GM12878 (cell line): ENCODE measurements around the gene RASAL1. TPM values are rescaled to one million over a fixed set of nuclear protein-coding genes. Genes with fewer than 3 reads are reported as not detected.
A peak's percentile ranks its signal among the peaks of the same experiment; 100 is the strongest.

Experiments
- ATAC-seq: fragments of 200-7000 bp; cut with Tn5 transposase; 3 replicates; pipeline ENCODE4 v1.9.1; 2020; ENCODE audit warnings: mild to moderate bottlenecking, moderate library complexity
- BruUV-seq: library from RNA; stranded (reverse); fragments of 400-500 nt; replicated peaks from 2 replicates; lab custom pipeline; 2021; lab: Mats Ljungman, UMichigan
- CTCF ChIA-PET: fragments of 300-600 bp; sonication (Branson Sonifier 250); formaldehyde crosslinking; extraction: SDS; loops from one replicate; lab custom pipeline; 2021; ENCODE audit warnings: inconsistent platforms; lab: Yijun Ruan, JAX
- POLR2A ChIA-PET: fragments of 350-600 bp; formaldehyde crosslinking; extraction: SDS; loops from one replicate; lab custom pipeline; 2021; ENCODE audit warnings: inconsistent platforms; lab: Charles Lee
- RAD21 ChIA-PET: fragments of 300-600 bp; sonication (Branson Sonifier 250); formaldehyde crosslinking; loops from one replicate; lab custom pipeline; 2023; ENCODE audit warnings: antibody characterized with exemption; ENCODE audit not compliant: unreplicated experiment; lab: Charles Lee
- SMC1A ChIA-PET: fragments of 300-600 bp; sonication (Branson Sonifier 250); formaldehyde crosslinking; loops from one replicate; lab custom pipeline; 2023; ENCODE audit not compliant: unreplicated experiment, uncharacterized antibody; lab: Charles Lee
- DNase-seq: peaks from one replicate; pipeline ENCODE4 v3.0.0-alpha.2; 2011; ENCODE audit warnings: low read depth, low spot score
- FAIRE-seq: peaks from 3 replicates; lab custom pipeline; 2011; peaks lifted over from hg19 to GRCh38; lab: Jason Lieb, UNC
- H2AFZ ChIP-seq: 2 replicates; pipeline ENCODE4 v1.6.0; 2011; ENCODE audit warnings: low read depth, low read length, control low read depth; ENCODE audit not compliant: control insufficient read depth
- H3K27ac ChIP-seq: 2 replicates; pipeline ENCODE4 v1.5.1; 2011; ENCODE audit warnings: control low read depth; ENCODE audit not compliant: control insufficient read depth, insufficient read depth
- H3K27me3 ChIP-seq, 2 experiments: replicated peaks in 1 of 2; 2 replicates each; pipeline versions ENCODE4 v1.6.0 to v1.6.1; 2011; ENCODE audit warnings: low read length in 1 of 2; ENCODE audit not compliant: control insufficient read depth in 2 of 2, insufficient read depth in 2 of 2
- H3K36me3 ChIP-seq, 2 experiments: 2 replicates each; pipeline ENCODE4 v1.5.1; 2011; ENCODE audit warnings: low read length in 1 of 2; ENCODE audit not compliant: control insufficient read depth in 2 of 2, insufficient read depth in 2 of 2
- H3K4me1 ChIP-seq: 2 replicates; pipeline ENCODE4 v1.6.1; 2011; ENCODE audit warnings: mild to moderate bottlenecking, low read length, moderate library complexity, mixed read lengths; ENCODE audit not compliant: control insufficient read depth, insufficient read depth
- H3K4me2 ChIP-seq: 2 replicates; pipeline ENCODE4 v1.6.0; 2011; ENCODE audit warnings: control low read depth; ENCODE audit not compliant: control insufficient read depth, insufficient read depth
- H3K4me3 ChIP-seq: fragments of 200-600 bp; sonication (generic); 2 replicates; pipeline ENCODE4 v1.5.1; 2016
- H3K79me2 ChIP-seq: 2 replicates; pipeline ENCODE4 v1.6.0; 2011; ENCODE audit warnings: low read length; ENCODE audit not compliant: control insufficient read depth, insufficient read depth
- H3K9ac ChIP-seq: 2 replicates; pipeline ENCODE4 v1.8.0; 2011; ENCODE audit warnings: low read length, control low read depth, mixed read lengths; ENCODE audit not compliant: control insufficient read depth, insufficient read depth
- H3K9me3 ChIP-seq: replicated peaks from 3 replicates; pipeline ENCODE4 v1.5.1; 2011; ENCODE audit warnings: mild to moderate bottlenecking, low read length; ENCODE audit not compliant: control insufficient read depth, insufficient read depth
- H4K20me1 ChIP-seq: 2 replicates; pipeline ENCODE4 v1.6.0; 2011; ENCODE audit not compliant: control insufficient read depth, insufficient read depth
- MAX ChIP-seq: IDR thresholded peaks from 2 replicates; pipeline ENCODE4 v1.6.1; 2012; ENCODE audit warnings: low read depth, low read length, improper control_type of control experiment
- MYC ChIP-seq: IDR thresholded peaks from 2 replicates; pipeline ENCODE4 v1.6.1; 2011; ENCODE audit warnings: mild to moderate bottlenecking, low read length, moderate library complexity, inconsistent platforms; ENCODE audit not compliant: insufficient read depth, insufficient replicate concordance, insufficient read length, severe bottlenecking
- NFIC ChIP-seq: IDR thresholded peaks from 2 replicates; pipeline ENCODE4 v1.6.1; 2012; ENCODE audit warnings: low read depth, mild to moderate bottlenecking, inconsistent platforms, low read length, moderate library complexity
- PAX5 ChIP-seq: IDR thresholded peaks from 2 replicates; pipeline ENCODE4 v1.6.1; 2011; ENCODE audit warnings: low read depth, low read length, borderline replicate concordance
- POU2F2 ChIP-seq: IDR thresholded peaks from 3 replicates; pipeline ENCODE4 v1.6.1; 2011; ENCODE audit warnings: low read depth, mild to moderate bottlenecking, low read length, borderline replicate concordance
- SMARCA5 ChIP-seq: fragments of 450-650 bp; IDR thresholded peaks from 2 replicates; pipeline ENCODE4 v1.6.1; 2017; ENCODE audit warnings: mild to moderate bottlenecking
- WRNIP1 ChIP-seq: IDR thresholded peaks from 2 replicates; pipeline ENCODE4 v1.6.1; 2011; ENCODE audit warnings: low read depth, low read length, improper control_type of control experiment, borderline replicate concordance
- WGBS: methylation state at CpG from one replicate; pipeline ENCODE4 v1.1.6; 2016; ENCODE audit warnings: low lambda C conversion rate; ENCODE audit not compliant: insufficient replicate concordance, insufficient coverage; ENCODE audit errors: missing lambda C conversion rate; 5-methylcytosine and 5-hydroxymethylcytosine counted together
- in situ Hi-C: fragments of 300-500 bp; cut with MboI; formaldehyde crosslinking; loops from 9 replicates; pipeline ENCODE4 v1.14.3; 2018; ENCODE audit warnings: mixed read lengths
- intact Hi-C: fragments of 100-400 bp; cut with micrococcal nuclease; formaldehyde crosslinking; loops from one replicate; pipeline ENCODE4 v1.14.2; 2022; ENCODE audit not compliant: unreplicated experiment
- polyA plus RNA-seq, 11 experiments: library from polyadenylated mRNA; depleted of rRNA in 4 of 11; unstranded in 6 of 11; stranded (reverse) in 5 of 11; fragments of >200 nt; fragmentation: Nextera tagmentation in 4 of 11; fragmentation: Illumina TruSeq in 1 of 11; extraction: Ambion mirVana in 4 of 11; extraction: Trizol in 1 of 11; gene quantifications; 1 replicate in 1 of 11; 2 replicates in 10 of 11; pipeline versions ENCODE4 v1.2.1 to v1.2.3, GENCODE V29; 2011 to 2016; ENCODE audit warnings: inconsistent platforms in 2 of 11, missing spikeins in 2 of 11, low read depth in 1 of 11
- total RNA-seq, 4 experiments: library from RNA; depleted of rRNA in 3 of 4; stranded (reverse); fragments of >200 nt in 3 of 4; fragmentation: Illumina TruSeq in 1 of 4; extraction: Trizol in 1 of 4; gene quantifications; 2 replicates each; pipeline versions ENCODE4 v1.2.1 to v1.2.3, GENCODE V29; 2013 to 2021

Gene RASAL1
- total and polyA plus RNA-seq, 10 of the 15 experiments (the other 5 are each of a cell fraction or from before 2014, with no cell fraction given): 0.12 to 1.0 (median 0.52) TPM; not detected in 6

- ATAC-seq: peak; percentile 6; the same call in 2 of the 3 replicates
- no TSS peak for BruUV-seq
- Histone ChIP-seq H3K9ac (0 out of 2 replicates have a peak overlapping the region, but pooled peaks have one; percentile 44), H3K4me1 (peaks cover 23% of the 10 kb centered on the region), H3K79me2 (peaks cover 11% of the 10 kb centered on the region), H3K9me3 (no peaks in the 10 kb centered on the region), H3K4me2 (no peak overlapping the region), H3K36me3 (no peaks in the 10 kb centered on the region; a peak in 2 of 4 replicates), H3K27me3 (peaks cover 0 to 4% of the 10 kb centered on the region in 2 experiments; a peak in 1 of 4 replicates), H3K27ac (0 out of 2 replicates have a peak overlapping the region, but pooled peaks have one; percentile 18), H4K20me1 (peaks cover 3% of the 10 kb centered on the region; the same call in 1 of the 2 replicates), H2AFZ (no peak overlapping the region), H3K4me3 (no peak overlapping the region)
- in situ Hi-C loops: no loop called here
- FAIRE-seq: no peak
- TF ChIP-seq PAX5 (no peak), MAX (no peak), MYC (no peak), WRNIP1 (no peak), POU2F2 (no peak), NFIC (no peak), SMARCA5 (peak; percentile 73; the same call in 1 of the 2 replicates)
- ChIA-PET RAD21 (interaction anchor here (1.0 to 9.1 kb wide), 10 partner anchors 9 to 160 kb away, joined by 3 to 84 read pairs (median 8); partner anchors contain the start of gene OAS1), POLR2A (interaction anchor here (1.1 to 4.9 kb wide), 6 partner anchors 10 to 111 kb away, joined by 4 to 46 read pairs (median 6); no protein-coding TSS in a partner anchor), SMC1A (interaction anchor here (1.0 to 17.0 kb wide), 13 partner anchors 9 to 163 kb away, joined by 3 to 416 read pairs (median 6); no protein-coding TSS in a partner anchor), CTCF (interaction anchor here (0.6 to 9.5 kb wide), 15 partner anchors 7 to 120 kb away, joined by 3 to 98 read pairs (median 7); no protein-coding TSS in a partner anchor)
- intact Hi-C loops: no loop called here
- 60% methylated on average over 8 of the region's 9 CpGs for WGBS
- no peak for DNase-seq
Measured at GRCh38 chr12:113063396-113064350, 71.9 kb downstream of the RASAL1 start.
